Measurements from ENCODE around the gene PLOD1.

DNA sequence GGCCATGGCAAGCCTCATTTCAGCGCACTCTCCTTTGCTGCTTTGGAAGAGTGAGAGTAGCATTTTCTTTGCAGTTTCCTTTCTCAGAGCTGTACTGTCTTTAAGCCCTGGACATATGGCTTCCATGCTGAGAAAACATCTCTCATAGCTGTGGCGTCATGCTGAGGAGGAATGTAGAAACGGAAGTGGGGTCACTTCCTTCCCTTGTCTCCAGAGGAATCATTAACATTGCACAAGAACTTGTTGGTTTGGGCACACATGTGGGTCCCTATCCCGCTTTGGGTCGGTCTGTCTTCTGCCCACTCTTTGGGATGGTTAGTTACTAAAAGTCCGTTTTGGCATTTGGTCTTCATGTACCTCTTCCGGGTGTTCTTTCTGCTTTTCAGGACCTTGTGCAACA is 51.3 kb downstream of the PLOD1 start:
- TF ChIP-seq ETV5 (CRISPR knock-in tag; IDR thresholded peaks at IDR 0.05; ENCODE audit: borderline replicate concordance) (no peak), ZNF274 (CRISPR knock-in tag; IDR thresholded peaks at IDR 0.05) (no peak), PAXIP1 (CRISPR knock-in tag; conservative IDR thresholded peaks at IDR 0.05) (no peak), CHD2 (IDR thresholded peaks at IDR 0.05; ENCODE audit: low read depth, low read length) (no peak), ZNF24 (IDR thresholded peaks at IDR 0.05) (no peak)
- TF ChIP-seq, protein P1, sequence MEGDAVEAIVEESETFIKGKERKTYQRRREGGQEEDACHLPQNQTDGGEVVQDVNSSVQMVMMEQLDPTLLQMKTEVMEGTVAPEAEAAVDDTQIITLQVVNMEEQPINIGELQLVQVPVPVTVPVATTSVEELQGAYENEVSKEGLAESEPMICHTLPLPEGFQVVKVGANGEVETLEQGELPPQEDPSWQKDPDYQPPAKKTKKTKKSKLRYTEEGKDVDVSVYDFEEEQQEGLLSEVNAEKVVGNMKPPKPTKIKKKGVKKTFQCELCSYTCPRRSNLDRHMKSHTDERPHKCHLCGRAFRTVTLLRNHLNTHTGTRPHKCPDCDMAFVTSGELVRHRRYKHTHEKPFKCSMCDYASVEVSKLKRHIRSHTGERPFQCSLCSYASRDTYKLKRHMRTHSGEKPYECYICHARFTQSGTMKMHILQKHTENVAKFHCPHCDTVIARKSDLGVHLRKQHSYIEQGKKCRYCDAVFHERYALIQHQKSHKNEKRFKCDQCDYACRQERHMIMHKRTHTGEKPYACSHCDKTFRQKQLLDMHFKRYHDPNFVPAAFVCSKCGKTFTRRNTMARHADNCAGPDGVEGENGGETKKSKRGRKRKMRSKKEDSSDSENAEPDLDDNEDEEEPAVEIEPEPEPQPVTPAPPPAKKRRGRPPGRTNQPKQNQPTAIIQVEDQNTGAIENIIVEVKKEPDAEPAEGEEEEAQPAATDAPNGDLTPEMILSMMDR (CRISPR knock-in tag; IDR thresholded peaks at IDR 0.05), result no peak
- TF ChIP-seq, protein P2, sequence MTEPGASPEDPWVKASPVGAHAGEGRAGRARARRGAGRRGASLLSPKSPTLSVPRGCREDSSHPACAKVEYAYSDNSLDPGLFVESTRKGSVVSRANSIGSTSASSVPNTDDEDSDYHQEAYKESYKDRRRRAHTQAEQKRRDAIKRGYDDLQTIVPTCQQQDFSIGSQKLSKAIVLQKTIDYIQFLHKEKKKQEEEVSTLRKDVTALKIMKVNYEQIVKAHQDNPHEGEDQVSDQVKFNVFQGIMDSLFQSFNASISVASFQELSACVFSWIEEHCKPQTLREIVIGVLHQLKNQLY (CRISPR knock-in tag; IDR thresholded peaks at IDR 0.05), result no peak
